HL-60/S4 treated with phorbol 12-myristate 13-acetate at 8.2 ng/mL for 4 days and 3 days (cell line): ENCODE data around the gene SUGCT.
"Not testable (repeated sequence)": the region's sequence is repeated elsewhere in the genome, so short reads cannot be mapped to it uniquely, and the experiment has no call there.

Source experiments
- in situ Hi-C: fragments of 300-500 bp; cut with MboI; formaldehyde crosslinking; loops from 2 replicates; pipeline ENCODE4 v1.15.0; 2022; ENCODE audit warnings: low sequenced_read_pairs

The SUGCT gene

DNA sequence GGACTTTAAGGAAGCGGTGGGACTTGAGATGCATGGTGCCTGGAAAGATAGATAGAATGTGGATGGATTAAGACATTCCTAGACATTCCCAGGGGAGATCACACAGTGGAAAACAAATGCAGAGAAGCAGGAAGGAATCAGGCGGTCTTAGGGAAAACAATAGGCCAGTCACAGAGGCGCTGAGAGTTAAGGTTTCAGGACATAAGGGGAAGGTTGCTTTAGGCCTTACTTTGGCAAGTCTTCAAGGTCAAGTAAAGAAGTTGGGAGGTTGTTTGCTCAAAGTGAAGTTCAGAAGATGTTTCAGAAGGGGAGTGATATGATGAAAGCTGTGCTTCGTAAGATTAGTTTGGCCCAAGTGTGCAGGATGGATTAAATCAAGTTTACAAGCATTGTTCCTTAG lies 109.4 kb downstream of the SUGCT start:
- in situ Hi-C loops: no loop called here

DNA sequence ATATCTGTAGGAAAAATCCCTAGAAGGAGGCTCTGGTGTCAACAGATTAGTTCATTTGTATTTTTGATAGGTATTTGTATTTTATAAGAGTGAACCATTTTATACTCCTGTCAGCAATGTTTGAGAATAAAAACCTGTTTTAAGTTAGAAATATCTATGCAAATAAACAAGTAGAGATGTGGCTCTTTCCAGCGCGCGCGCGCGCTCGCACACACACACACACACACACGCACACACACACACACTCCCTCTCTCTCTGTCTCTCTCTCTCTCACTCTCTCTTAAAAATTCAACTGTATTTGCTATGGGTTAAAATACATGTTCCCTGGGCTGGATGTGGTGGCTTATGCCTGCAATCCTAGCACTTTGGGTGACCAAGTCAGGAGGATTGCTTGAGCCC lies 113.9 kb downstream of the SUGCT start:
- in situ Hi-C loops: no loop called here

DNA sequence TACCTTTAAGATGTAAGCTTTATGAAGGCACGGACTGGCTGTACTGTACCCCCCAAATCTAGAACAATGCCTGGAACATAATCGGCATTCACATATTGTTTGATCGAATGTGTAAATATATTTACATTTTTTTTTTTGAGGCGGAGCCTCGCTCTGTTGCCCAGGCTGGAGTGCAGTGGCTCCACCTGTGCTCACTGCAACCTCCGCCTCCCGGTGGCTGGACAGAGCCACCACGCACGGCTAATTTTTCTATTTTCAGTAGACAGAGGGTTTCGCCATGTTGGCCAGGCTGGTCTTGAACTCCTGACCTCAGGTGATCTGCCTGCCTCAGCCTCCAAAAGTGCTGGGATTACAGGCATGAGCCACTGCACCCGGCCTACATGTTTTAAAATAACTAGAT lies 118.6 kb downstream of the SUGCT start:
- in situ Hi-C loops: not testable (repeated sequence)

DNA sequence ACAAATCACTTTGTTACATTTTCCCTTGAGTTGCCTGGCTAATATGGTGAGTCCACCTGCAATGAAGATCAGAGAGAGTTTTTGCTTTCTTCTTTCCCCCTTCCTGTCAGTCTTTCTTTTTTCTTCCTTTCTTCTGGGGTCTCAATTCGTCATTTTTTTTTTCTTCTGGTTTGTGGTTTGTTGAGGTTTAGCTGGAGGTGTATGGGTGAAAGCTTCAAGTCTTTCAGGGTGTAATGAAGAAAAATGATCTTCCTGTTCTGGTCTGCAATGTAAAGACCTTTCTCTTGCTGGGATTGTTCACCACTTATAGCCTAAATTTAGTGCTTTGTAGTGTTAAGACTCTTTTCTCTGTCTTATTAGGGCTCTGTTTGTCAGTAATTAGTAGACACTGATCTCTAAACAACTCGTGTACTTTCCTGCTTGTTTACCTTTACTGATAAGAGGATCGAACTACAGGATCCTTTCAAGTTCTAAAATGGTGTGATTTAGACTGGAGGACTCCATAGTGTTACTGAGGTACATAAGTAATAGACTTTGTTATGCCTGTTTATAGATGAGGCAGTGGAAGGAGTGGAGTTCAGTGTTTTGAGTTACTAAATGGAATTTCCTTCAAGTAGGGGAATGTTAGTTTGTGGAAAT lies 129.1 kb downstream of the SUGCT start:
- in situ Hi-C loops: no loop called here

DNA sequence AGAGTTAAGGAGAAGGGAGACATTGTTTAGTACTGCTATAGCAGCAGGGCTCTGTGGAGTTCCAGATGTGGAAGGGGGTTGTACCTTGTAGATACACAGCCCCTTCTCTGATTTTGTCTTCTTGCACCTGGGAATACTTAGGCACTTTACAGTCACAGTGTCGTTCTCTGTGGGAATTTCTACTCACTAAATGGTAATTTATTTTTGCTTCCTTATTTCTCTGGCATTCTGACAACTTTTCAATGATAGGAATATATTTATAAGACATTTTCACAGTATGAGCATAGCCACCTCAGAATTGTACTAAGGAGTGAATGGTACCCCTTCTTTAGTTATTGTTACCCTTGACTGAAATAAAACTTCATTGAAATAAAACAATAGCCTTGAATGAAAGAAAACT lies 132.8 kb downstream of the SUGCT start:
- in situ Hi-C loops: no loop called here

DNA sequence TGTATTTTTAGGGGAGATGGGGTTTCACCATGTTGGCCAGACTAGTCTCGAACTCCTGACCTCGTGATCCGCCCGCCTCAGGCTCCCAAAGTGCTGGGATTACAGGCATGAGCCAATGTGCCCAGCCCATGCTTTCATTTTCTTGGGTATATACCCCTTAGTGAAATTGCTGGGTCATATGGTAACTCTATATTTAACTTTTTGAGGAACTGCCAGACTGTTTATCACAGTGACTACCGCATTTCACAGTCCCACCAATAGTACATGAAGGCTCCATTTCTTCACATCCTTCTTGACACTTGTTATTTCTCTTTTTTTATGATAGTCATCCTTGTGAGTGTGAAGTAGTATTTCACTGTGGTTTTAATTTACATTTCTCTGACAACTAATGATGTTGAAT lies 134.0 kb downstream of the SUGCT start:
- in situ Hi-C loops: not testable (repeated sequence)

DNA sequence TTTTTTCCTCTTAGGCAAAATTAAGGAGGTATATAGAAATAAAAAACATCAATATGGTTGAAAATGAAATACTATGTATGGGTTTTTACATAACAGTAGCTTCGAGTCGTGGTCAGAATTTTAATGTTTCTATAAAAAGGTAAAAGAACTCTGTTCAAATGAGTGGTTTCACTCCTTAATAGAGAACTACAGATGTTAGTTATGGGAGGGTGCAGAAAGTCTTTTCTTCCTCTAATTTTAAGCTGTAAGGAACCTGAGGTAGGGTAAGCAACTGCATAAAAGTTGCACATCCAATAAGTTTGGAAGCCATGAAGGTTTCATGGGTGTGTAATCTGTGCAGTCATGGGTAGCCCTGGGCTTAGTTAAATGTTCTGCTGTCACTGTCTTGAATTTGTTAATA lies 141.3 kb downstream of the SUGCT start:
- in situ Hi-C loops: no loop called here

DNA sequence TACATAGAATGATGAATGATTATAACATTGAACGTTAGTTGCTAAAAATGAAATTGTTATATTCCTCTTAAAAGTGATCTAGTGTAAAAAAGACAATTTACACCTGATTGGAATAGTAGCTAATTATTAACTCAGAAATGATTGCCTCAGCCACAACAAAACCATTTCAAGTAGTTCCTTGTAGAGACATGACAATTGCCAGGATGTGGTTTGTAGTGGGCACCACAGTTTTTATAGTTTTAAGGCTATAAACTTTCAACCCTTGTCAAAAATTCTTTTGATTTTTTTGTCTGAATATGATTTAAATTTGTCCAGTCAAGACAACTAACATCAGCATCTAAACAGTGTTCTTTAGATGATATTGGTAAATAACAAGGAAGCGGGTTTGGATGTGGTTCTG lies 145.2 kb downstream of the SUGCT start:
- in situ Hi-C loops: no loop called here

DNA sequence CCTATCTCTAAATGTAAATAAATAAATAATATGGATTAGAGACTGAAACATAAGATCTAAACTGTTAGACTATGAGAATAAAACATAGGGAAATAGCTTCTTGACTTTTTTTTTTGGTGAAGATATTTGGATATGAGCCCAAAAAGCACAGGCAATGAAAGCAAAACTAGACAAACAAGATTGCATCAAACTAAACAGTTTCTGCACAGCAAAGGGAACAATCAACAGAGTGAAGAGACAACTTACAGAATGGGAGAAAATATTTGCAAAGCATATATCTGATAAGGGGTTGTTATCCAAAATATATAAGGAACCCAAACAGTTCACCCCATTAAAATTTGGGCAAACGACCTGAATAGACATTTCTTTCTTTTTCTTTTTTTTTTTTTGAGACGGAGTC lies 148.1 kb downstream of the SUGCT start:
- in situ Hi-C loops: no loop called here

DNA sequence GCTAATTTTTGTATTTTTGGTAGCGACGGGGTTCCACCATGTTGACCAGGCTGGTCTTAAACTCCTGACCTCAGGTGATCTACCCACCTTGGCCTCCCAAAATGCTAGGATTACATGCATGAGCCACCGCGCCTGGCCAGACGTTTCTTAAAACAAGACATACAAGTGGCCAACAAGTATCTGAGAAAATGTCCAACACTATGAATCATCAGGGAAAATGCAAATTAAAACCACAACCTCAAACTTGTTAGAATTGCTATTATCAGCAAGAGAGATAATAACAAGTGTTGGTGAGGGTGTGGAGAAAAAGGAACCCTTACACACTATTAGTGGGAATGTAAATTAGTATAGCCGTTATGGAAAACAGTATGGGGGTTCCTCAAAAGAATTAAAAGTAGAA lies 148.6 kb downstream of the SUGCT start:
- in situ Hi-C loops: no loop called here

DNA sequence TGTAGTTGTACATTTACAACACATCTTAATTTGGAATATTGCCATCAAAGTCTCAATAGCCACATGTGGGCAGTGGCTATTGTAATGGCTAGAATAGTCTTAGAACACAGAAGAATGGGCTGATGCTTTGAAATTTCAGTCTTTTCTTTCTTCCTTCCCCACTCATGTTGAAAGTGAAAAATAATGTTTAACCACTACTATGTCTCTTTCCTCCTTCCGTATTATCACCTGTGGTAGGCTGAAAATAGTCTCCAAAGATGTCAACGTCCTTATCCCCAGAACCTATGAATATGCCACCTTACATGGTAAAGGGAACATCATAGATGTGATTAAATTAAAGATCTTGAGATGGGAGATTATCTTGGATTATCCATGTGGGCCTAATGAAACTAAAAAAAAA lies 154.0 kb downstream of the SUGCT start:
- in situ Hi-C loops: no loop called here

DNA sequence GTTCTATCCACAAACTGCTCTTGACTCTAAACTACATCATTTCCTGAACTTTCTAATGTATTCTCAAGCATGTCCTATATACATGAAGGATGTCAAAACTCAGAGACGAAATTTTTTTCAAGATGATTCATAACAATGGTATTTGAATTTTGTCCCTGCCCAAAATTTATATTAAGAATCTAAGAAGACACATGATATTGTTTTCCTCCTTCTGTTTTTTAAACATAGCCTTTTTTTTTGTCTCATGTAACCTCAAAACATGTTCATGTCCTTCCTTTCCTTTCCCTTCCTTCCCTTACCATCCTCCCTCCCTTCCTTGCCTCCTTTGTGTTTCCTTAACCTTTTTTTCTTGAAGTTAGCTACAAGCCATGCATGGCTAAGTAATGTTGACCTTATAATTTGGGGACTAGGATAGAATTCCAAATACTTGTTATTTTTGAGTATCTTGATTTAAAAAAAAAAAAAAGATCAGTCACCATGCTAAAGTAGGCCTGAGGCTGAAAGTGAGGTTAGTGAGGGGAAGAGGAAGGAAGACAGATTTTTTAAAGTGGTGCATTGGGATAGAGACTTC lies 163.0 kb downstream of the SUGCT start:
- in situ Hi-C loops: no loop called here

DNA sequence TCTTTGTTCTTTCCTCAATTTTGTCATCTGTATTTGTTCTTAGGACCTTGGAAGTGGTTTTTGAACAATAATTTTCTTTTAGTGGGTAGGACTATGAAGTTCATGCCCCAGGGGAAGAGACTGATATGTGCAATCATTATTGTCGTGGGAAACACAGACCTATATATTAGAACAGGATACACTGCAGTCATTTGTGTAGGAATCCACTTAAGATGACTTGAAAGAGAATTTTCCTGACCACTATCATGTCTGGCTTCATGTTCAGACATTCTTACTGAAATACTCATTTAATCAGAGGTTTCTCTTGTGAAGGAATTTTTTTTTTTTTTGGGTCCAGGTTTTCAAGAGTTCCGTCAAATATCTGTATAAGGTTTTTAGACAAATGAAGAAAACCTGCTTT lies 163.6 kb downstream of the SUGCT start:
- in situ Hi-C loops: no loop called here

DNA sequence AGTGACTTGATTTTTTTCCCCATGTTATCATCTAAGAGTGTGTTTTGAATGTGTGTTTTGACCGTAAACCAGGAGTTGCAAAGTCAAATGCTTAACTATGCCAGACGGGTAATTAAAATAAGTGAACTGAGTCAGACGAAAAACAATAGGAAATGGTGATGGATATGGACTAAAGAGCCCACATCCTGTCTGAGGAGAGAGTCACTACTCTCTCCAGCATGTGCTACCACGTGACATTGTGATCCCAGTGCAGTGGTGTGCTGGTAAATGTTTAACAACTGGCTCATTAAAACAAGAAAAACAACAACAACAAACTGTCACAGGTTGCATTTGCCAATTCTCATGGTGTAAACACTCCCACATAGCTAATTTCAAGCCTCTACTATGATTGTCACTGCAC lies 164.3 kb downstream of the SUGCT start:
- in situ Hi-C loops: no loop called here

DNA sequence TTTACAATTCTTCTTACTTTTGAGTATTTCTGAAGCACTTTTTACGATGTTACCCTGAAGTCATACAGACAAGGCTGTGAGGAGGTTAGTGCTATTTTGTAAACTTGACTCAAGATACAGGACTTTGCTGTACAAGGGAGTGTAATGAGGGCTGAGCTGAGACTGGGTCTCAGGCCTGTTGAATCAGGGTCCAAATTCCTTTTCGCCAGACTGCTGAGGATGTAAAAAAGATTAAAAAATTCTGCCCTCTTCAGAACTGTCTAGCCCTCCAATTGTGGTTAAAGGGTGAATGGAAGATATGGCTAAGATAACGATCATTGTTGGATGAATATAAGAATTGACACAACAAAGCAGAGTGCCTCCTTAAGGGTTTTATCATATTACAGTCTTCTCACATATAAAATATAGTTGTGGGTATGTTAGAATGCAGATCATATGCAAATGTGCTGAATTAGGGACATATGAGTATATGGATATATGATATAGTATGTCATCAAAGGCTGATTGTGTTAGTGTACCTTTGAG lies 165.4 kb downstream of the SUGCT start:
- in situ Hi-C loops: no loop called here

DNA sequence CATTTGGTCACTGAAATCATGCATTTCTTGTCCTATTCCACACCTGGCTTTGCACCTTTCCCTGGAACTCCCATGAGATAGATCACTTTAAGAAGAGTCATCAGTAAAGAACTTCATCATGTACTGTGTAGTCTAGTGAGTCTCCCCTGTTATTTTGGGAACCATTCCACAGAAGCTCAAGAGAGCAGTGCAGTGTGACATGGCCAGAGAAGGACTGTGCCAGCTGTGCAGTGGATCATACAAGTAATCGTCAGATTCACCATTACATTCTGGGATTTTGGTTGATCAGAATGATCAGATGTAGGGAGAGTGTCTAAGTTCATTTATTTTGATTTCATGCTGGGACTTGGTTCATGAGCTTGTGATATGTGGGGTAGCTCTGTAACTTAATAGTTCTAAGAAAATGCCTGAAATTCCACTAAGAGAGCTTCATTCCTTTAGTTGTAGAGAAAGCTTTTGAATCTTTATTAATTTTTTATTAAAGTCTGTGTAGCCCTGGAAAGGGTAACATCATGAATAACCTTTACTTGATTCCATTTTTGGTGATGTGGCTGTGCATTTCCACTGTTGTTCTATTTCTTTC lies 166.8 kb downstream of the SUGCT start:
- in situ Hi-C loops: no loop called here

DNA sequence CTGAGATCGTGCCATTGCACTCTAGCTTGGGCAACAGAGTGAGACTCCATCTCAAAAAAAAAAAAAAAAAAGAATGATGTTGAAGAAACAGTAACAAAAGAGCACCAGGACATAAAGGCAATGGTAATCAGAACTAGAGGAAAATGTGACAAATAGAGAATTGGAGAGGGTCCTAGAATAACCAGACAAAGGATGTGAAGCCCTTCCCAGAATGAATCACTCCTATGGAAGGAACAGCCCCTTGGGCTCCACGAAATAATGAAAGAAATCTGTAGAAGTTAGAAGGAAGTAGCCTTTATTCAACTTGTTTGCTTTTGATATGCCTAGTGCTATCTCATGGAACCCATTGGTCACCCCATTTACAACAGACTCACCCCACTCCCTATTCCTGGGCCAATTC lies 169.2 kb downstream of the SUGCT start:
- in situ Hi-C loops: no loop called here

DNA sequence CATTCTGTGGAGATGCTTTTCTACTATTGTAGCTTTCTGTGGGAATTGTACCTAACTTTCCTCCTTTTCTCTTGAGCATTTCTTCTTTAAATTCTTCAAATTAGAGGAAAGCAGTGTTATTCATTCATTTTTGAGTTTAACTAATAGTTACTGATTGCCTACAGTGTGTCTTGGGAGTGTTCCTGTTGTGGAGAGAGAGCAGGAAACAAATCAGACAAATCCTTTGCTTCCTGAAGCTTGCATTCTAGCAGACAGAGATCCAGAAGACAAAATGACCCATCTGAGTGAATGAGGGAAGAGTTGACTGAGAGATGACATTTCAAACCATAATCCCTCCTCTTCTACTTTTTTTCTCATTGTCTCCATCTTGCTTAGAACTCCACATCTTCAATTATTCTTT lies 170.4 kb downstream of the SUGCT start:
- in situ Hi-C loops: no loop called here

DNA sequence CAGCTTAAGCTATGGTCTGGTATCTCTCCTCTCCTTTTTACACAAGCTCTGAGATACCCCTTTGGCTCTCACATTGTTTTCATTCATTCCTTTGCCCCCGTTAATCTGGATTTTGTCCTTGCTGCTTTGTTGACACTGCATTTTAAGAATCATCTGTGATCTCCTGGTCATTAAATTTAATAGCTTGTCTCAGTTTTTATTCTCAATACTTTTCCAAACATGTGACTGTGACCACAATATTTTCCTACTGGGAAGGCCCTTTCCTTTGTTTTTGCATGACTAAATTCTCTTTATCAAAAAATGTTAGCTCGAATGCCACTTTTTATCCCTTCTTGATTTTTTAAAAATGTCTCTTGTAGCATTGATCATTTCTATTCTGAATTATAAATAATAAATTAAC lies 171.2 kb downstream of the SUGCT start:
- in situ Hi-C loops: no loop called here

DNA sequence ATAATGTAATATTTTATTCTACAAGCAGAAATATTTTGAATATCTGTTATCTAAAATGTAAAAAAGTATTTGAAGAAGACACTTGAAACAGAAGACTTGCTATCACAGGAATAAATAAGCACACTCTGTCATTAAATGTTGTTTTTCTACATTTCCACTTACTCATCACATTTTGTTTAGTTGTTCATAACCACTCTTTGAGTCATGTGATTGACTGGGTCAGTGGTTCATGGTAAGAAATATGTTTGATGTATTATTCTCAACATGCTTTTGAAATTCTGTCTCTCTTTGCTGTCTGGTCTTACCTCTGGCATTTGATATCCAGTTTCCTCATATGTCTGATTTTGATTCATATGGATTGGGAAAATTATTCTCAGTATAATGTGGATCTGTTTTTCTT lies 171.8 kb downstream of the SUGCT start:
- in situ Hi-C loops: no loop called here

DNA sequence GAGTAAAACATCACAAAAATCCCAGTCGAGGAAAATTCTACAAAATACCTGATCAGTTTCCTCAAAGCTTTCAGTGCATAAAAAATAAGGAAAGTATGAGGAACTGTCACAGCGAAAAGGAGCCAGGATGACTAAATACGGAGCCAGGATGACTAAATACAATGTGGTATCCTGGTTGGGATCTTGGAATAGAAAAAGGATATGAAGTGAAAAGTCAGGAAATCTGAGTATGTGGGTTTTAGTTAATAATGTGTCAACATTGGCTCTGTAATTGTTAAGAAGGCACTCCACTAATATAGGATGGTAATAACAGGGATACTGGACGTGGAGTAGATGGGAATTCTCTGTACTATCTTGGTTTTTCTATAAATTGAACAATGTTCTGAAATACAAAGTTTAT lies 175.5 kb downstream of the SUGCT start:
- in situ Hi-C loops: no loop called here

DNA sequence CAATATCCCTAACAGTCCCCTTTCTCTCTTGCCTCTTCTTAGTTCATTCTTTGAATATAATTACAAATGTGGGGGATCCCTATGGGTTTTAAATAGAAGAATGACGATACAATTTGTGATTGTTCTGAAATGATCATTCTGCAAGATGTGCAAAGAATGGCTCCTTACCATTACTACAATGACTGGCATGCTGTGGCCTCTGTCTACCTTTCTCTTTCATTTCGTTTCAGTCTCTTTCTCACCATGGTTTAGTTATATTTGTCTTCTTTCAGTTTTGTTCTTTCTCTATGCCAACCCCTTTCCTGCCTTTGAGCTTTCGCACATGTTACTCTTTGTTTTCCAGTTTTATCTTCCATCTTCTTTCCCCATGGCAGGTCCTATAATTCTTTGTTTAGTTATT lies 176.5 kb downstream of the SUGCT start:
- in situ Hi-C loops: no loop called here

DNA sequence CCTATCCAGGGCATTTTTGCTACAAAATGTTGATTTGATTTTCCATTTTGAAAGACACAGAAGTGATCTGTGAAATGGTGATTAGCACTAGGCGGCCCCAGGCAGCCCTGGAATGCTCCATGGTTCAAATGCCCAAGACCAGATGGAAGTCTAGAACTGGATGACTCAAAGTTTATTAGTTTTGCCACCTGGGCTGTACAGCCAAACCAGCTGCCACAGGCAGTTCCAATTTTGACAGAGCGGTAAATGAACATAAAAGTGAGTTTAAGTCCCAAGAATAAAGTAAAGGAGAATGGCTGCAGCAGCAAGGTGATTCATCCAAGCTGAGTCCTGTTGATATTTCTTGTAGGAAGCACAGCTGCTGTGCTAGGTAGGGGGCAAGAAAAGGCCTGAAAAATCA lies 180.5 kb downstream of the SUGCT start:
- in situ Hi-C loops: no loop called here
